K562 (cell line): ENCODE measurements around the gene NKAIN4. TPM values are rescaled to one million over a fixed set of nuclear protein-coding genes. Genes with fewer than 3 reads are reported as not detected.

Experiments used
- ATAC-seq: fragments of 200-7000 bp; cut with Tn5 transposase; 3 replicates; pipeline ENCODE4 v1.9.1; 2020; ENCODE audit warnings: moderate library complexity
- BruUV-seq: library from RNA; stranded (reverse); fragments of 400-500 nt; replicated peaks from 2 replicates; lab custom pipeline; 2021; lab: Mats Ljungman, UMichigan
- CTCF ChIA-PET: fragments of 300-600 bp; formaldehyde crosslinking; extraction: SDS; loops from one replicate; lab custom pipeline; 2021; ENCODE audit warnings: low intra/inter-chr PET ratio; lab: Yijun Ruan, JAX
- POLR2A ChIA-PET: fragments of 300-600, 350-650 bp; sonication (Branson Sonifier 250); formaldehyde crosslinking; extraction: SDS; loops from one replicate; lab custom pipeline; 2021; ENCODE audit warnings: antibody characterized with exemption, inconsistent platforms; lab: Yijun Ruan, JAX
- DNase-seq, 4 experiments: peaks; one replicate each; pipeline versions ENCODE4 v3.0.0 to v3.0.0-alpha.2; 2011 to 2018; ENCODE audit warnings: low spot score in 3 of 4, mixed read lengths in 3 of 4; ENCODE audit errors: extremely low read depth in 1 of 4
- FAIRE-seq: peaks from 2 replicates; lab custom pipeline; 2011; peaks lifted over from hg19 to GRCh38; lab: Jason Lieb, UNC
- H2AFZ ChIP-seq: 2 replicates; pipeline ENCODE4 v1.6.0; 2011; ENCODE audit warnings: low read depth, low read length, control low read depth, inconsistent platforms
- H3K27ac ChIP-seq: fragments of 200-600 bp; 3 replicates; pipeline ENCODE4 v1.8.0; 2011; ENCODE audit warnings: low read depth, mild to moderate bottlenecking, control low read depth, inconsistent platforms, low read length, moderate library complexity, mixed read lengths; ENCODE audit errors: extremely low read depth
- H3K27me3 ChIP-seq, 2 experiments: fragments of 300-600 bp in 1 of 2; 2 replicates in 1 of 2; 3 replicates in 1 of 2; pipeline versions ENCODE4 v1.6.0 to v1.8.0; 2011; ENCODE audit warnings: inconsistent platforms in 2 of 2, low read length in 2 of 2, mild to moderate bottlenecking in 1 of 2, mixed read lengths in 1 of 2, moderate library complexity in 1 of 2; ENCODE audit not compliant: control insufficient read depth in 2 of 2, insufficient read depth in 2 of 2
- H3K36me3 ChIP-seq: fragments of 300-600 bp; 3 replicates; pipeline ENCODE4 v1.8.0; 2011; ENCODE audit warnings: mild to moderate bottlenecking, low read length, inconsistent platforms; ENCODE audit not compliant: control insufficient read depth, insufficient read depth
- H3K4me1 ChIP-seq, 2 experiments: fragments of 200-600 bp in 1 of 2; replicated peaks in 1 of 2; 2 replicates in 1 of 2; 3 replicates in 1 of 2; pipeline versions ENCODE4 v1.5.1 to v1.8.0; 2011; ENCODE audit warnings: inconsistent platforms in 2 of 2, low read length in 2 of 2, mild to moderate bottlenecking in 1 of 2, mixed read lengths in 1 of 2, moderate library complexity in 1 of 2; ENCODE audit not compliant: control insufficient read depth in 2 of 2, insufficient read depth in 2 of 2
- H3K4me2 ChIP-seq: 2 replicates; pipeline ENCODE4 v1.6.1; 2011; ENCODE audit warnings: low read length, control low read depth, inconsistent platforms, mixed read lengths; ENCODE audit not compliant: insufficient read depth
- H3K4me3 ChIP-seq: fragments of 200-600 bp; sonication (generic), shearing (Covaris generic); 2 replicates; pipeline ENCODE4 v1.5.1; 2016; ENCODE audit warnings: control low read depth, inconsistent platforms
- H3K79me2 ChIP-seq: fragments of 200-600 bp; 3 replicates; pipeline ENCODE4 v1.8.0; 2011; ENCODE audit warnings: low read length, inconsistent platforms; ENCODE audit not compliant: control insufficient read depth, insufficient read depth
- H3K9ac ChIP-seq, 2 experiments: 2 replicates each; pipeline versions ENCODE4 v1.6.0 to v1.6.1; 2011; ENCODE audit warnings: low read depth in 2 of 2, low read length in 2 of 2, control low read depth in 1 of 2, inconsistent platforms in 1 of 2, mild to moderate bottlenecking in 1 of 2, mixed read lengths in 1 of 2; ENCODE audit not compliant: insufficient read depth in 1 of 2
- H3K9me1 ChIP-seq: one replicate; pipeline ENCODE4 v1.6.0; 2011; ENCODE audit warnings: inconsistent platforms, mild to moderate bottlenecking, low read length, moderate library complexity; ENCODE audit not compliant: control insufficient read depth, insufficient read depth
- H3K9me3 ChIP-seq: replicated peaks from 2 replicates; pipeline ENCODE4 v1.5.1; 2011; ENCODE audit warnings: low read depth, low read length, inconsistent platforms; ENCODE audit not compliant: control insufficient read depth, insufficient read depth
- H4K20me1 ChIP-seq: replicated peaks from 2 replicates; pipeline ENCODE4 v1.6.1; 2011; ENCODE audit warnings: low read length, inconsistent platforms, mixed read lengths; ENCODE audit not compliant: control insufficient read depth, insufficient read depth
- ARHGAP35 ChIP-seq: fragments of 450-650 bp; IDR thresholded peaks from 2 replicates; pipeline ENCODE4 v1.6.1; 2018; ENCODE audit not compliant: partially characterized antibody
- VEZF1 ChIP-seq: fragments of 200-800 bp; sonication (Bioruptor generic); IDR thresholded peaks from 2 replicates; pipeline ENCODE4 v1.6.1; 2017; ENCODE audit warnings: missing genetic modification characterization, missing compliant biosample characterization
- WGBS: fragments of 100-300 bp; shearing (Covaris generic); methylation state at CpG from one replicate; pipeline ENCODE4 v1.1.6; 2016; ENCODE audit warnings: low coverage, mixed read lengths; ENCODE audit not compliant: insufficient coverage; ENCODE audit errors: missing lambda C conversion rate; 5-methylcytosine and 5-hydroxymethylcytosine counted together
- in situ Hi-C: fragments of 300-500 bp; cut with MboI; formaldehyde crosslinking; loops from 4 replicates; pipeline ENCODE4 v1.15.0; 2018; ENCODE audit warnings: inconsistent platforms, mixed read lengths
- intact Hi-C: fragments of 100-400 bp; cut with micrococcal nuclease; formaldehyde crosslinking; loops from 2 replicates; pipeline ENCODE4 v1.14.2; 2022
- polyA plus RNA-seq, 8 experiments: library from polyadenylated mRNA; depleted of rRNA in 4 of 8; stranded (reverse) in 5 of 8; unstranded in 3 of 8; fragments of >200 nt; fragmentation: Nextera tagmentation in 2 of 8; fragmentation: Illumina TruSeq in 1 of 8; extraction: Ambion mirVana in 2 of 8; extraction: Trizol in 1 of 8; gene quantifications; 2 replicates each; pipeline versions ENCODE4 v1.2.1 to v1.2.3, GENCODE V29; 2011 to 2014; ENCODE audit warnings: inconsistent platforms in 1 of 8, missing spikeins in 1 of 8
- total RNA-seq, 7 experiments: library from RNA; depleted of rRNA in 6 of 7; stranded (reverse); fragments of >200 nt in 6 of 7; fragmentation: Illumina TruSeq in 2 of 7; extraction: Trizol in 2 of 7; gene quantifications; 2 replicates each; pipeline versions ENCODE4 v1.2.1 to v1.2.3, GENCODE V29; 2011 to 2021; ENCODE audit warnings: low replicate concordance in 1 of 7

NKAIN4 gene
- total and polyA plus RNA-seq, 9 of the 15 experiments (the other 6 are each of a cell fraction or from before 2014, with no cell fraction given) = not detected

DNA sequence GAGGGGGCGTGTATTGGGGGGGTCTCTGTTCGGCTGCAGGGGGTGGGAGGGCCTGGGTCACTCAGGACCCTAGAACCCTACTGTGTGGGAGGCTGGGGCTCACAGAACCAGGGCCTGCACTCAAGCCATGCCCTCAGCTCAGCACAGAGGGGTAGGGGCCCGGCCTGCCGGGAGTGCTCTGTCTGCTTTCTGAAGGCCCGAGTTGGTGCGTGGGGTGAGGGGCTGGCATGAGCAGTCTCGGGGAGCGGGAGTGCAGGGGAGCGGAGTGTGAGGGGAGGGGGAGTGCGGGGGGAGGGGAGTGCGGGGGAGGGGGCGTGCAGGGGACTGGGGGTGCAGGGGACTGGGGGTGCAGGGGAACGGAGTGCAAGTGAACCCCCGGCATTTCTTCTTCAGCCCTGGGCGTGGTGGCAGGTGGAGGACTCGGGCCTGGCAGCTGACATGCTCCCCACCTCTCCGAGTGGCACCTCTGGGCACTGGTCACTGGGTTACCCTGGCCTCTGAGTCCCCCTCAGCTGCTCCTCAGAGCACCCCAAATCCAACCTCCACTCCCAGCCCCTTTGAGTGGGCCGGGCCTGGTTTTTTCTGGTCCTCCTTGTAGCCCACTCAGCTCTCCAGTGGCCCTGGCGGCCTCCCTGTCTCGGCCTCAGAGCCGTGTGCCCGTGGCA is 39.7 kb upstream of the NKAIN4 start:
- H3K4me2 ChIP-seq = no peak overlapping the region
- H3K27ac ChIP-seq = no peak overlapping the region
- no peak overlapping the region for H3K4me3 ChIP-seq
- peaks cover 33% of the 10 kb centered on the region for H4K20me1 ChIP-seq
- CTCF ChIA-PET = no interaction called here
- 12% methylated on average over 7 of the region's 22 CpGs for WGBS
- in situ Hi-C loops = no loop called here
- no peaks in the 10 kb centered on the region for H3K79me2 ChIP-seq
- peaks cover 9% of the 10 kb centered on the region; the same call in 1 of the 3 replicates for H3K36me3 ChIP-seq
- no peak overlapping the region for H2AFZ ChIP-seq
- ATAC-seq = no peak
- H3K9me3 ChIP-seq = no peaks in the 10 kb centered on the region
- no TSS peak for BruUV-seq
- peak; percentile 26; the same call in 1 of the 2 replicates for TF ChIP-seq VEZF1 (CRISPR knock-in tag)
- TF ChIP-seq ARHGAP35 = no peak
- TF ChIP-seq, all 486 proteins: peak for 1
- no peak overlapping the region; a peak in 1 of 4 replicates for H3K9ac ChIP-seq
- H3K4me1 ChIP-seq = peaks cover 0 to 78% of the 10 kb centered on the region in 2 experiments; a peak in 2 of 5 replicates
- peaks cover 10% of the 10 kb centered on the region for H3K9me1 ChIP-seq
- peak in 1 of 4 experiments; percentile 40 for DNase-seq
- intact Hi-C loops = loop anchor here (5.0 kb wide), 1 partner anchor 67 kb away; no protein-coding TSS in a partner anchor
- no peak for FAIRE-seq
- POLR2A ChIA-PET = interaction anchor here (0.8 to 5.7 kb wide), 2 partner anchors 9 to 13 kb away, joined by 3 to 28 read pairs; no protein-coding TSS in a partner anchor
- peaks cover 12 to 34% of the 10 kb centered on the region in 2 experiments; a peak in 4 of 5 replicates for H3K27me3 ChIP-seq
